Pancreas (tissue), 10 donors: Measurements from ENCODE around the gene SNX30. TPM values are rescaled to one million over a fixed set of nuclear protein-coding genes. Genes with fewer than 3 reads are reported as not detected.

Experiments used
- ATAC-seq, 4 donors: fragments of 200-7000 bp; cut with Tn5 transposase; one replicate each; pipeline versions ENCODE4 v1.8.0 to v1.9.1; 2020; ENCODE audit warnings: mild to moderate bottlenecking in 4 of 4, moderate library complexity in 4 of 4
- DNase-seq, 6 donors: peaks; one replicate each; pipeline ENCODE4 v3.0.0-alpha.2; 2020
- FAIRE-seq: peaks from 2 replicates; lab custom pipeline; 2012; peaks lifted over from hg19 to GRCh38; lab: Jason Lieb, UNC
- H3K27ac ChIP-seq, 4 donors: fragments of 200-600 bp; sonication (generic); 1 replicate in 3 of 4; 2 replicates in 1 of 4; pipeline versions ENCODE4 v1.5.0 to v1.8.0; 2020
- H3K27me3 ChIP-seq, 4 donors: fragments of 200-600 bp; one replicate each; pipeline ENCODE4 v1.8.0; 2021
- H3K36me3 ChIP-seq, 3 donors: fragments of 200-600 bp; sonication (generic) in 1 of 3; one replicate each; pipeline versions ENCODE4 v1.5.0 to v1.8.0; 2020 to 2021
- H3K4me1 ChIP-seq, 3 donors: fragments of 200-600 bp; one replicate each; pipeline ENCODE4 v1.8.0; 2021
- H3K4me3 ChIP-seq, 4 donors: fragments of 200-600 bp; sonication (generic) in 2 of 4; one replicate each; pipeline versions ENCODE4 v1.5.0 to v1.8.0; 2020 to 2021
- H3K9me3 ChIP-seq, 4 donors: fragments of 200-600 bp; one replicate each; pipeline ENCODE4 v1.8.0; 2021
- WGBS, 2 donors: extraction: QIAGEN DNeasy Blood & Tissue Kit; methylation state at CpG; one replicate each; pipeline ENCODE4 v1.1.7; 2013; 5-methylcytosine and 5-hydroxymethylcytosine counted together
- intact Hi-C, 3 donors: fragments of 100-400 bp; cut with DNase I; formaldehyde crosslinking; loops; one replicate each; pipeline versions ENCODE4 v1.11.1 to v1.14.2; 2022
- polyA plus RNA-seq, 2 donors: library from polyadenylated mRNA; stranded (reverse); fragments of 200-250 nt; gene quantifications; one replicate each; pipeline ENCODE4 v1.2.3, GENCODE V29; 2013
- total RNA-seq, 6 donors: library from RNA; stranded (reverse); fragmentation: NEBNext Ultra II Directional in 4 of 6; extraction: Animal tissue kit (Norgen Biotek cat#: 25700) in 4 of 6; gene quantifications; one replicate each; pipeline versions ENCODE4 v1.2.1 to v1.2.4, GENCODE V29; 2021 to 2023
- TF ChIP-seq, protein P1 (sequence below), 4 donors: fragments of 200-600 bp; sonication (generic) in 3 of 4; IDR thresholded peaks; one replicate each; pipeline versions ENCODE4 v1.5.0 to v1.8.0; 2021; ENCODE audit warnings: antibody characterized with exemption in 4 of 4
- donor health status: healthy with polysubstance abuse.
- donor health status: DM: no; HTN: no; CAD: no; lungs with moderate emphysema.
- donor health status: DM: no; HTN: no; CAD: no.
- donor health status: control.
- donor health status: control.
- donor health status: Bipolar disorder and iron deficiency.
- donor health status: DM: yes; HTN: yes; CAD: no.
- donor health status: DM: no; HTN: no; CAD: no.
- donor health status: DM: no; HTN: no; CAD: no.
- donor health status: DM: yes; HTN: yes; CAD: no.

The SNX30 gene
- total and polyA plus RNA-seq, 8 donors: 2.1 to 8.2 (median 4.1) TPM

DNA sequence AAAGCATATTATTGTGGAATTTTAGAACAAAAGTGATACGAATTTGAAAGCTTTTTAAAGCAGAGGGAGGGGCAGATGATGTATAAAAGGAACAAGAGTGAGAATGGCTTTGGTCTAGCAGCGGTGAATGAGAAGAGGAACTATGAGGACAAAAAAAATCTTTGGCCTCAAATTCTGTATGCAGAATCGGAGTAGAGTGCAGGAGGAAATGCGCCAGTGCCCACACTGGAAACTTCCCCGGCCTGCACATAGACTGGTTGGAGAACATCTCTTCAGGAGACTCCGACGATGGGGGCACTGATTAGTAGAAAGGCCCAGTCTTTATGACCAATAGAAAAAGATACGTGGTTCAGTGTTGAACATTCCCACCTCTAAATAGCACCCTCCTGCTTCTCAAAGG lies 88.8 kb downstream of the SNX30 start:
- no peak overlapping the region for H3K27ac ChIP-seq
- no peak for DNase-seq
- intact Hi-C loops: no loop called here
- 92 to 95% methylated on average over 8 of the region's 8 CpGs for WGBS, 2 donors
- H3K4me3 ChIP-seq: no peak overlapping the region
- FAIRE-seq: no peak
- peaks cover 0 to 8% (median 4%) of the 10 kb centered on the region in 3 donors for H3K4me1 ChIP-seq
- H3K27me3 ChIP-seq: no peaks in the 10 kb centered on the region
- H3K36me3 ChIP-seq: peaks cover 0 to 9% (median 0%) of the 10 kb centered on the region in 3 donors
- peak in 1 of 4 donors; percentile 50 for ATAC-seq
- no peaks in the 10 kb centered on the region for H3K9me3 ChIP-seq
- TF ChIP-seq, protein P1, sequence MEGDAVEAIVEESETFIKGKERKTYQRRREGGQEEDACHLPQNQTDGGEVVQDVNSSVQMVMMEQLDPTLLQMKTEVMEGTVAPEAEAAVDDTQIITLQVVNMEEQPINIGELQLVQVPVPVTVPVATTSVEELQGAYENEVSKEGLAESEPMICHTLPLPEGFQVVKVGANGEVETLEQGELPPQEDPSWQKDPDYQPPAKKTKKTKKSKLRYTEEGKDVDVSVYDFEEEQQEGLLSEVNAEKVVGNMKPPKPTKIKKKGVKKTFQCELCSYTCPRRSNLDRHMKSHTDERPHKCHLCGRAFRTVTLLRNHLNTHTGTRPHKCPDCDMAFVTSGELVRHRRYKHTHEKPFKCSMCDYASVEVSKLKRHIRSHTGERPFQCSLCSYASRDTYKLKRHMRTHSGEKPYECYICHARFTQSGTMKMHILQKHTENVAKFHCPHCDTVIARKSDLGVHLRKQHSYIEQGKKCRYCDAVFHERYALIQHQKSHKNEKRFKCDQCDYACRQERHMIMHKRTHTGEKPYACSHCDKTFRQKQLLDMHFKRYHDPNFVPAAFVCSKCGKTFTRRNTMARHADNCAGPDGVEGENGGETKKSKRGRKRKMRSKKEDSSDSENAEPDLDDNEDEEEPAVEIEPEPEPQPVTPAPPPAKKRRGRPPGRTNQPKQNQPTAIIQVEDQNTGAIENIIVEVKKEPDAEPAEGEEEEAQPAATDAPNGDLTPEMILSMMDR (IDR thresholded peaks at IDR 0.05): no peak

DNA sequence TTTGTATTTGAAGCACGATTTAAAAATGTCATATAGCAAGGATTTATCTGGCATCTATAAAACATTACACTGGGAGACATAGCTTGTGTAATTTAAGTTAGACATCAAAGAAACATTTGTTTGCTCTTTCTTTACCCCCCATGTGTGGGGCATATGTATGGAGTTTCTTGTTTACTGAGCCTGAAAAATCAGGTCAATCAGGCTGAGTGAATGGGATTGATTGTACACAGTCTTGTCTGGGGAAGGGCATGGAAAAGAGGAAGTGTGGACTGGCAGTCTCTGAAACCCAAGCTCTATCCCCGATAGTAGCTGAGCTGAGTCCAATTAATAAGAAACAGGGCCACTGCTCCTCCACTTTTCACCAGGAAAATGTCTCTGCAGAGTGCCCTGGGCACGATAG lies 90.7 kb downstream of the SNX30 start:
- DNase-seq (no peak), ATAC-seq (peak in 2 of 4 donors; percentile 11 to 28), FAIRE-seq (no peak)
- H3K27ac ChIP-seq: no peak overlapping the region
- H3K4me1 ChIP-seq: peaks cover 0 to 11% (median 8%) of the 10 kb centered on the region in 3 donors
- no peaks in the 10 kb centered on the region for H3K27me3 ChIP-seq
- no peaks in the 10 kb centered on the region for H3K9me3 ChIP-seq
- TF ChIP-seq, protein P1 (IDR thresholded peaks at IDR 0.05): no peak
- no peak overlapping the region for H3K4me3 ChIP-seq
- 61 to 63% methylated on average over 3 of the region's 3 CpGs for WGBS, 2 donors
- intact Hi-C loops: no loop called here
- peaks cover 0 to 9% (median 0%) of the 10 kb centered on the region in 3 donors for H3K36me3 ChIP-seq

DNA sequence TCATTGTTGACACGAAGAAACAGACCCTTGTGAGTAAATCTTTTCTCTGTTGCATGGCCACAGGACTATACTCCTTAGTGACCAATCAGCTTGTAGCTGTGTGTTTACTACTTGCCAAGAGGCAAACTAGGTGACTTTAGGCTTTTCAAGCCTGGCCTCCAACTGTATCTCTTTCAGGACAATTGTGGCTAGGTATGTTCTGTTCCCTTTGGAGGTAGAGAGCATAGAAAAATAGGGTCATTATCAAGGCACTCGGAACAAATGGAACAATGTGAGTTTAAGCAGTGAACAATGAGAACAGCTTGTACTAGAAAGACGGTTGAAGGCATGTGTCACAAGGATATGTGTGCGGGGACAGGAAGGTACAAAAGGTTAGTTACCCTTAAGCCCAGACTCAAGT lies 92.0 kb downstream of the SNX30 start:
- no peak overlapping the region for H3K27ac ChIP-seq
- DNase-seq: no peak
- no peaks in the 10 kb centered on the region for H3K9me3 ChIP-seq
- intact Hi-C loops: no loop called here
- peaks cover 0 to 5% (median 4%) of the 10 kb centered on the region in 3 donors for H3K4me1 ChIP-seq
- FAIRE-seq: no peak
- ATAC-seq: no peak
- H3K4me3 ChIP-seq: no peak overlapping the region
- H3K27me3 ChIP-seq: no peaks in the 10 kb centered on the region
- 88 to 91% methylated on average over 4 of the region's 4 CpGs for WGBS, 2 donors
- H3K36me3 ChIP-seq: peaks cover 0 to 9% (median 0%) of the 10 kb centered on the region in 3 donors
- TF ChIP-seq, protein P1 (IDR thresholded peaks at IDR 0.05): no peak

DNA sequence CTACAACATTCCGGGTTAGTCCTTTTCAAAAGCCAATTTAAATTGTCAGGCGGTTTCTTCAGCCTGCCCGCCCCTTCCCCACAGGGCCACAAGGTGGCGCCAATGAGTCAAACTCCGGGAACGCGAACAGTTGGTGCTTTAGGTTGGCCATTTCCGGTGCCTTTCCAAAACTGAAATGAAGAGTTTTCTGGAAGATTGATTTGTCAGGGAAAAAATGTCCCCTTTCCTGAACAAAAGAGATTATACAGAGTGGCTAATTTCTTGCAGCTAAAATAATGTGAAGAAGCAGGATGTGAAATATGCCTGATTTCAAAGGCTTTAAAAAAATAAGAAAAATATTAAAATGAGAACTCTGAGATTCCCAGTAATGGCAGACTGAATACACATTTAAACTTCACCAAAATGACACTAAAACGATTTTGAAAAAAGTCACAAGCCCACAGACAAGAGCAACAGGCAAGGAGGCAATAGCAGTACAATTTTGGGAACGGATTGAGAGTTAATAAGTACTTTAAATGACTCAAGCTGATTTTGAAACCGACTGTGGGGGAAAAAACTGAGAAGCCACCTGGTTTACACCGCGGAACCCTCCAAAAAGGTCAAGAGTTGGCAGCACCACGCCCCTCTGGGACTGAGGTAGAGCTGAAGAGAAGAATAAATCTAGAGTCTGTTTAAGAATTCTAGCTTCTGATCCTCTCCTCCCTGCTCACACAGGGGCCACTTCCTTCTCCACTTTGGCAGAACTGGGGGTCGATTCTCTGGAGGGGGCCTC lies 94.4 kb downstream of the SNX30 start:
- H3K27me3 ChIP-seq: no peaks in the 10 kb centered on the region
- H3K4me3 ChIP-seq: no peak overlapping the region
- peak; percentile 82 to 96 (median 92) for ATAC-seq
- H3K9me3 ChIP-seq: no peaks in the 10 kb centered on the region
- WGBS, 2 donors: 22 to 29% methylated on average over 15 of the region's 15 CpGs
- TF ChIP-seq, protein P1 (IDR thresholded peaks at IDR 0.05): peak; percentile 94 to 96 (median 96)
- intact Hi-C loops: no loop called here
- FAIRE-seq: peak; percentile 49
- H3K36me3 ChIP-seq: no peaks in the 10 kb centered on the region
- H3K27ac ChIP-seq: no peak overlapping the region
- DNase-seq: peak; percentile 49 to 93 (median 80)
- peaks cover 0 to 5% (median 4%) of the 10 kb centered on the region in 3 donors for H3K4me1 ChIP-seq
